DMS79 treated with DMSO at 0.1 percent for 48 hours (cell line): Measurements from ENCODE around the gene KRTAP9-8.
"Not testable (repeated sequence)": the region's sequence is repeated elsewhere in the genome, so short reads cannot be mapped to it uniquely, and the experiment has no call there.

Source experiments
- DNase-seq: peaks from one replicate; lab custom pipeline; 2025; lab: John Stamatoyannopoulos, UW

Gene KRTAP9-8

GRCh38 chr17:41255381-41256290 lies 17.8 kb downstream of the KRTAP9-8 start, which contains the start of gene KRTAP9-9:
Gene KRTAP9-9, plus strand, starts transcription at chr17:41255384.
- not testable (repeated sequence) for DNase-seq

DNA sequence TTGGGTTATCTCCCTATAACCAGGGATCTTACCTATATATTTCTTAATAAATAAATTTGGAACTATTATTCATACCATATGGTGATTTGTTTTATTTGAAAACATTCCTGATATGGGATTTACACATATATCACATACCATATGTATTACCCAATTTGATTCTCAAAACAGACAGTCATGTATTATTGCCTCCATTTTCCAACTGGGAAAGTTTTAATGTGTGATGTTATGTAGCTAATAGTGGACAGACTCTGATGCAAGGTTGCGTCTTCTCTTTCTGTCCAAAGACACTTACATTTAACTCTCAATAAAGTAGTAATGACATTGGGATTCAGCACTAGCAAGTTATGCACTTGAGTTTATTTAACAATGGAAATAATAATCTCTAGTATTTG lies 18.5 kb downstream of the KRTAP9-8 start:
- no peak for DNase-seq

GRCh38 chr17:41258406-41258805 lies 20.6 kb downstream of the KRTAP9-8 start:
- DNase-seq: no peak

DNA sequence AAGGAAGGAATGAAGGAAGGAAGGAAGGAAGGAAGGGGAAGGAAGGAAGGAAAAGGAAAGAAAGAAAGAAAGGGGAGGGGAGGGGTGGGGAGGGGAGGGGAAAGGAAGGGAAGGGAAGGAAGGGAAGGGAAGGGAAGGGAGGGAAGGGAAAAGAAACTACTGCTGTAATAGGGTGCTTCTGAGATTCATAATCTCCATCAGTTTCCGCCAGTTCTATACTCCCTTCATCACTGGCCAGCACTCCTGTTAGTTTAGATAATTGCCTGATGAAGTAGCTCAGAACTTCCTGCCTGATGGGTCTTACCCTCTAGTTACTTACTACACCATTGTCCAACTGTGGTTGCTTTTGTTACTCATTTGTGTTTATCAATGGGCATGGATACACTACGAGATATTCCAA lies 25.4 kb downstream of the KRTAP9-8 start:
- no peak for DNase-seq

DNA sequence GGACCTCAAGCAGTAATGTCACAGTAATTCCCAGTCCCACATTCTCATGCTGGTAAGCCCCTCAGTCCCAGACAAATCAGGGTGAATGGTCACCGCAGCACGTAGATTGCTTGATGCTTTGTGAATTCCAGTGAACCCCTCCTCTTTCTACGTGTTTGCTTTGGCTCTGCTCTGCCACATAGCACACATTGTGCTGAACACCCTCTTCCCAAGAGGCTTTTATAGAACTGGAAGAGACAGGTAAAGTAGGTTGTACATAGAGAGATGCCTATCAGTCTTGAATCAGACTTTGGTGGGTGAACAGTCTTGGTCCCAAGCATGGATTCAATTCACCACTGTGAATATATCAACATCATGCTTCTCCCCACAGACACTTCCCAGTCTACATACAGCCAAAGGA lies 26.8 kb downstream of the KRTAP9-8 start:
- DNase-seq: no peak

DNA sequence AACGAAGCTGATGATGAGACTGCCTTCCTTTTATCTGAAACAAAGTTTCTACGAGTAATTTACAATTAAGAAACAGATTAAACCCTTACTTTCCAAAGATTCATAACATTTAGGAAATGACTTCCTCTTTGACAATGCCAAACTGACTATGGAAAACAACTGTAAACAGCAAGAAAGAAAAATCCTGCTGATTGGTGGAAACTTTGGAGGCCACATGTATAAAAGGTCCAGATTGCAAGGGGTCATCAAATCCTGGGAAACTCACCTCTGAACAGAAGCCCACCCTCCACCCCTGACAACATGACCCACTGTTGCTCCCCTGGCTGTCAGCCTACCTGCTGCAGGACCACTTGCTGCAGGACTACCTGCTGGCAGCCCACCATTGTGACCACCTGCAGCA lies 27.3 kb downstream of the KRTAP9-8 start, which contains the start of gene KRTAP9-6:
TSS of gene KRTAP9-6 (plus strand) at position 301 of the 400 bp plus-strand sequence. CDS start at position 301, 0 bp downstream.
- no peak for DNase-seq

DNA sequence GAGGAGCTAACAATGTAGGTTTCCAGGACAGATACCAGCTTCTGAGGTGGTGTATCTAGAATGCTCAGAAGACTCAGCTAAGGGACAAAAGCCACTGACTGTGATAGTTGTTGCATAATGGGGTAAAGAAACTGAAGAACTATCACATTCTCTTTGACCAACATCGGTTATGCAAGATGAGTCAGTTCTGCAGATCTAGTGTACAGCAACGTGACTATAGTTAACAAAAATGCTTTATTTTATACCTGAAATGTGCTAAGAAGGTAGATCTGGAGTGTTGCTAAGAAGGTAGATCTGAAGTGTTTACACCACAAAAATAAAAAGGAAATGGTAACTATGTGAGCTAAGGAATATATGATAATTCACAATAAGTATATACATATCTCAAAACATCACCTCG lies 29.9 kb downstream of the KRTAP9-8 start:
- no peak for DNase-seq

GRCh38 chr17:41271323-41271722 lies 33.5 kb downstream of the KRTAP9-8 start:
- DNase-seq: not testable (repeated sequence)

DNA sequence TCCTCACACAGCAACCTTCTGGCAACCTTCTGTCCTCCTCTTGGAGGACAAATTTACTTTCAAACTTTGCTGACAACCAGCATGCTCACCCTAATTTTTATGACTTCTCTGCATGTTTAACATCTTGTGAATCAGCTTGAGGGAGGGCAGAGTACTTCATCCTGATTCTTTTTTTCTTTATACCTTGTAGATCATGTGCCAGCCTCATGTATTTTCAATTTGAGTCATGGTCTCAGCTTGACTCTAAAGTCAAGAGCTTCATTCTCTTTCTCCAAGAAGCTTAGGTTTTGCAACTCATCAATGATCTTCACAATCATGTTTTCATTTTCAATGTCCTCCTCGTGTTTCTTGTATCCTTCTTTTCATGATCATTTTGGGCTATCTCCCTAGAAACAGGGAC lies 34.1 kb downstream of the KRTAP9-8 start:
- no peak for DNase-seq

GRCh38 chr17:41275648-41276190 lies 37.9 kb downstream of the KRTAP9-8 start, which contains the start of gene KRTAP9-7:
Gene KRTAP9-7, plus strand, starts transcription at chr17:41275698. Its CDS starts 0 bp downstream, at chr17:41275698.
- DNase-seq: not testable (repeated sequence)

GRCh38 chr17:41278176-41278955 lies 40.6 kb downstream of the KRTAP9-8 start:
- DNase-seq: no peak

GRCh38 chr17:41284043-41284442 lies 46.2 kb downstream of the KRTAP9-8 start:
- no peak for DNase-seq

- DNase-seq: no peak
These were observed 46.7 kb downstream of the KRTAP9-8 start for GRCh38 chr17:41284546-41284945.

- no peak for DNase-seq
These were observed 49.3 kb downstream of the KRTAP9-8 start for GRCh38 chr17:41287050-41287449.
